Natural killer cell (primary cell): Measurements from ENCODE around the gene SMTNL2. TPM values are rescaled to one million over a fixed set of nuclear protein-coding genes. Genes with fewer than 3 reads are reported as not detected.

Experiments
- ATAC-seq, 3 donors: fragments of 150-1000 bp in 2 of 3; fragments of 200-7000 bp in 1 of 3; cut with Tn5 transposase; 1 replicate in 1 of 3; 2 replicates in 2 of 3; pipeline ENCODE4 v1.10.0; 2021; ENCODE audit warnings: mild to moderate bottlenecking in 2 of 3, moderate library complexity in 2 of 3
- DNase-seq, 2 donors: peaks; one replicate each; pipeline versions ENCODE4 v3.0.0 to v3.0.0-alpha.2; 2013 to 2021; ENCODE audit warnings: mixed read lengths in 1 of 2
- H3K27ac ChIP-seq: one replicate; pipeline ENCODE4 v1.5.1; 2013; ENCODE audit warnings: mild to moderate bottlenecking, low read length
- H3K27me3 ChIP-seq: one replicate; pipeline ENCODE4 v1.6.1; 2013; ENCODE audit warnings: low read length; ENCODE audit not compliant: control insufficient read depth, insufficient read depth
- H3K36me3 ChIP-seq: one replicate; pipeline ENCODE4 v1.6.1; 2013; ENCODE audit warnings: low read length; ENCODE audit not compliant: control insufficient read depth, insufficient read depth
- H3K4me1 ChIP-seq: one replicate; pipeline ENCODE4 v1.6.1; 2013; ENCODE audit warnings: low read length; ENCODE audit not compliant: control insufficient read depth, insufficient read depth
- H3K4me3 ChIP-seq: one replicate; pipeline ENCODE4 v1.5.1; 2013; ENCODE audit warnings: low read length
- H3K9me3 ChIP-seq: one replicate; pipeline ENCODE4 v1.6.1; 2013; ENCODE audit warnings: low read length; ENCODE audit not compliant: control insufficient read depth, insufficient read depth
- H3K27ac Mint-ChIP-seq, 2 donors: one replicate each; pipeline ENCODE4 v1.8.0; 2022; ENCODE audit warnings: mild to moderate bottlenecking in 2 of 2, mixed read lengths in 2 of 2, moderate library complexity in 1 of 2
- H3K27me3 Mint-ChIP-seq, 2 donors: one replicate each; pipeline ENCODE4 v1.8.0; 2022; ENCODE audit warnings: low read depth in 2 of 2, mixed read lengths in 2 of 2
- H3K36me3 Mint-ChIP-seq: one replicate; pipeline ENCODE4 v1.8.0; 2022; ENCODE audit warnings: mixed read lengths
- H3K4me1 Mint-ChIP-seq, 2 donors: one replicate each; pipeline ENCODE4 v1.8.0; 2022; ENCODE audit warnings: mixed read lengths in 2 of 2
- H3K4me3 Mint-ChIP-seq: one replicate; pipeline ENCODE4 v1.8.0; 2022; ENCODE audit warnings: mild to moderate bottlenecking, moderate library complexity, mixed read lengths
- H3K9me3 Mint-ChIP-seq, 2 donors: one replicate each; pipeline ENCODE4 v1.8.0; 2022; ENCODE audit warnings: mixed read lengths in 2 of 2
- WGBS: methylation state at CpG from one replicate; pipeline ENCODE4 v1.1.7; 2013; ENCODE audit warnings: missing lambda C conversion rate; ENCODE audit not compliant: insufficient coverage; 5-methylcytosine and 5-hydroxymethylcytosine counted together
- intact Hi-C: fragments of 100-400 bp; cut with micrococcal nuclease; formaldehyde crosslinking; loops from one replicate; pipeline ENCODE4 v1.14.2; 2022
- total RNA-seq, 4 donors: library from RNA; stranded (reverse); fragments of 120-200 nt in 1 of 4; gene quantifications; one replicate each; pipeline versions ENCODE4 v1.2.3 to v1.2.4, GENCODE V29; 2013 to 2022
- TF ChIP-seq, protein P1 (sequence below): fragments of 200-600 bp; IDR thresholded peaks from one replicate; pipeline ENCODE4 v1.8.0; 2022; ENCODE audit warnings: antibody characterized with exemption

SMTNL2 gene
- total RNA-seq, 3 donors from 2014 or later (not counting 1 experiment from before 2014, with no cell fraction given) = not detected

DNA sequence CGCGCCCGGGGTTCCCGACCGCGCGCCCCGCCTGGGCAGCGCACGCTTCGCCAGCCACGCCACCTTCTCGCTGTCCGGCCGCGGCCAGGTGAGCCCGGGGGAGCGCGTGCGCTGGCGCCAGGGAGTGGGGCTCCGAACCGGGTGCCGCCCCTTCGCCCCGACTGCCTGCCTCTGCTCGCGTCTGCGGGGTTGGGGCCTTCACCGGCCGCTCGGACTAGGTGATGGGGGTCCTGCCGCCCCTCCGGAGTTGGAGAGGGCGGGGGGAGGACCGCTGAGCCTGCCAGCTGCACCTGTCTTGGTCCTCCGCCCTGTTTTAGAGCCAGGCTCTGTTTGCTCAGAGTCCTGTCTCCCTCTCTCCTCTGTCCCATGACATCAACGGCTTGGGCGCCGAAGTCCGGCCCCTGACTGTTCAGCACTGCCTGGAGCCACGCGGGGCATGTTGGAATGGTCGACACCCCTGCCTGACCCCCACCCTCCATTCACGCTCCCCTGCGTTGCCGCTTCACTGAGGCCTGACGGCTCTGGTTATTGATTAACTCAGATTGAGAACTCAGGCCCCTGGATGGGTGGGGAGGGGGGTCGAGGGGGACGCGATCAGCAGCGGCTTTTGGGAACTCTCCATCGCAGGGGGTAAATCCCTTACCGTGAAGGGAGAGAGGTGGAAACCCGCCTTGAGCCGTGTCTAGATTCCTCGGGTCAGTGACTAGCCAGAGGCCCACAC, 748 bp downstream of the SMTNL2 start:
- no peaks in the 10 kb centered on the region for H3K9me3 ChIP-seq
- H3K4me1 ChIP-seq = peaks cover 5% of the 10 kb centered on the region
- H3K27ac ChIP-seq = no peak overlapping the region
- no peak overlapping the region for H3K27ac Mint-ChIP-seq
- 35% methylated on average over 56 of the region's 57 CpGs for WGBS
- peak overlapping the region; percentile 49 for H3K4me3 Mint-ChIP-seq
- H3K27me3 Mint-ChIP-seq = peaks cover 26 to 35% of the 10 kb centered on the region in 2 donors
- TF ChIP-seq, protein P1, sequence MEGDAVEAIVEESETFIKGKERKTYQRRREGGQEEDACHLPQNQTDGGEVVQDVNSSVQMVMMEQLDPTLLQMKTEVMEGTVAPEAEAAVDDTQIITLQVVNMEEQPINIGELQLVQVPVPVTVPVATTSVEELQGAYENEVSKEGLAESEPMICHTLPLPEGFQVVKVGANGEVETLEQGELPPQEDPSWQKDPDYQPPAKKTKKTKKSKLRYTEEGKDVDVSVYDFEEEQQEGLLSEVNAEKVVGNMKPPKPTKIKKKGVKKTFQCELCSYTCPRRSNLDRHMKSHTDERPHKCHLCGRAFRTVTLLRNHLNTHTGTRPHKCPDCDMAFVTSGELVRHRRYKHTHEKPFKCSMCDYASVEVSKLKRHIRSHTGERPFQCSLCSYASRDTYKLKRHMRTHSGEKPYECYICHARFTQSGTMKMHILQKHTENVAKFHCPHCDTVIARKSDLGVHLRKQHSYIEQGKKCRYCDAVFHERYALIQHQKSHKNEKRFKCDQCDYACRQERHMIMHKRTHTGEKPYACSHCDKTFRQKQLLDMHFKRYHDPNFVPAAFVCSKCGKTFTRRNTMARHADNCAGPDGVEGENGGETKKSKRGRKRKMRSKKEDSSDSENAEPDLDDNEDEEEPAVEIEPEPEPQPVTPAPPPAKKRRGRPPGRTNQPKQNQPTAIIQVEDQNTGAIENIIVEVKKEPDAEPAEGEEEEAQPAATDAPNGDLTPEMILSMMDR = no peak
- no peak for ATAC-seq
- DNase-seq = no peak
- H3K27me3 ChIP-seq = peaks cover 9% of the 10 kb centered on the region
- no peak overlapping the region for H3K4me3 ChIP-seq
- peaks cover 0 to 4% of the 10 kb centered on the region in 2 donors for H3K4me1 Mint-ChIP-seq
- intact Hi-C loops = no loop called here
- no peaks in the 10 kb centered on the region for H3K36me3 ChIP-seq
- no peaks in the 10 kb centered on the region for H3K9me3 Mint-ChIP-seq
- no peaks in the 10 kb centered on the region for H3K36me3 Mint-ChIP-seq

DNA sequence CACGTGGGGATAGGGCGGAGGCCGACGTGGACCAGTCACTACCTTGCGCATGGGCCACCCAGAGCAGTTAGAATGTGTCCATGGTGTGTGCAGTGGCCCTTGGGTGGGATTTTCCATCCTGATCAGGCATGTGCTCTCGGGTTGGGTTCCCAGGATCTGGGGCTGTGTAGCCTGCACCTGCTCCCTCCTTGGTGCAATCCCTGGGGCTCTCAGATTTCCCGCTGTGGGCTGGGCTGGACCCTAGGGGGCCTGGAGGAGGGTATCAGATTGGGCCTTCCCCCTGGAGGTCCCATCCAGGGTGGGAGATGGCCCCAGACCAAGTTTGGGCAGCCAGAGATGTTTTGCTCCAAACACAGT, 1.3 kb downstream of the SMTNL2 start:
- intact Hi-C loops = no loop called here
- peaks cover 0 to 4% of the 10 kb centered on the region in 2 donors for H3K4me1 Mint-ChIP-seq
- peaks cover 5% of the 10 kb centered on the region for H3K4me1 ChIP-seq
- TF ChIP-seq, protein P1 = no peak
- no peak overlapping the region for H3K4me3 Mint-ChIP-seq
- H3K27ac ChIP-seq = no peak overlapping the region
- no peaks in the 10 kb centered on the region for H3K9me3 ChIP-seq
- peaks cover 26 to 40% of the 10 kb centered on the region in 2 donors for H3K27me3 Mint-ChIP-seq
- H3K36me3 Mint-ChIP-seq = no peaks in the 10 kb centered on the region
- H3K4me3 ChIP-seq = no peak overlapping the region
- peaks cover 9% of the 10 kb centered on the region for H3K27me3 ChIP-seq
- 89% methylated on average over 7 of the region's 7 CpGs for WGBS
- ATAC-seq (no peak), DNase-seq (no peak)
- H3K27ac Mint-ChIP-seq = no peak overlapping the region
- H3K9me3 Mint-ChIP-seq = no peaks in the 10 kb centered on the region
- H3K36me3 ChIP-seq = no peaks in the 10 kb centered on the region

DNA sequence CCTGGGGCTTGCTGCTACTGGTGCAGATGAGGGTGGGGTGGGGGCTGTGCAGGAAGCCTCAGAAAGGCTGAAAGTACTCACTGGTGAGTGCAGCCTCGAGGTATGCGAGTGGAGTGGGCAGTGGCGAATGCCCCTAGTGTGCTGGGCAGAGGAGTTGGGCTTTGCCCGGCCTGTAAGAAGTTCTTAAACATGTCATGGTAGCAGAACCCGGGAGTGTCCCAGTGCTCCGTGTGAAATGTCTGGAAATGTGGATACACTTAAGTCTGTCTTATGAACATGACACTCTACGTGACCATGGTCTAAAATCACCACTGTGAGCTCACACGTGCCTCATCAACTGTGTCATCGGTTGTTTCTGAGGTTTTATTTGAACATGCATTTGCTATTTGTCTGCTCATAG, 1.7 kb downstream of the SMTNL2 start:
- no peaks in the 10 kb centered on the region for H3K36me3 ChIP-seq
- H3K4me3 Mint-ChIP-seq = no peak overlapping the region
- peaks cover 26 to 40% of the 10 kb centered on the region in 2 donors for H3K27me3 Mint-ChIP-seq
- no peak overlapping the region for H3K4me3 ChIP-seq
- no peaks in the 10 kb centered on the region for H3K9me3 Mint-ChIP-seq
- DNase-seq = no peak
- ATAC-seq = no peak
- intact Hi-C loops = no loop called here
- H3K27ac ChIP-seq = no peak overlapping the region
- H3K27ac Mint-ChIP-seq = no peak overlapping the region
- H3K4me1 Mint-ChIP-seq = peaks cover 0 to 4% of the 10 kb centered on the region in 2 donors
- no peaks in the 10 kb centered on the region for H3K9me3 ChIP-seq
- 90% methylated on average over 9 of the region's 9 CpGs for WGBS
- no peaks in the 10 kb centered on the region for H3K36me3 Mint-ChIP-seq
- peaks cover 5% of the 10 kb centered on the region for H3K4me1 ChIP-seq
- H3K27me3 ChIP-seq = peaks cover 9% of the 10 kb centered on the region
- TF ChIP-seq, protein P1 = no peak

DNA sequence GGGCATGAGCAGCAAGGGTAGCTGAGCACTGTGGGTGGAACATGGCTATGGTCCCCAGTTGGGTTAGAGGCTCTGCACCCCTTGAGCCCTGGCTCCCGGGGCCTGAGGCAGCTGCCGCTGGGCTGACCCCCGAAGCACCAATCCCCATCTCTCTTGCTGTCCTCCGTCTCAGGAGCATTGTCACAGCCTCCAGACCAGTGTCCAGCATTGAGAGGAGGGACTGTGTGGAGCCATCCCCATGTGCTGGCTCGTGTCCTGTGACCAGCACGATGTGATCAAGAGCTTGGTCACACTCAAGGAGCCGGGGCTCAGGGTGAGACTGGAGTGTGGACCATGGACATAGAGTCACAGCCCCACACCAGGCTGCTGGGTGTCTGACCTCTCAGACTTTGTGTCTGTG, 2.9 kb downstream of the SMTNL2 start:
- H3K36me3 Mint-ChIP-seq = no peaks in the 10 kb centered on the region
- intact Hi-C loops = no loop called here
- H3K9me3 Mint-ChIP-seq = no peaks in the 10 kb centered on the region

More for the DNA sequence above, 2.9 kb downstream of the SMTNL2 start:
- H3K4me1 ChIP-seq = peaks cover 5% of the 10 kb centered on the region
- Mint-ChIP-seq H3K4me3 (no peak overlapping the region), H3K27ac (no peak overlapping the region), H3K27me3 (peaks cover 26 to 31% of the 10 kb centered on the region in 2 donors), H3K4me1 (peaks cover 0 to 4% of the 10 kb centered on the region in 2 donors)
- peaks cover 9% of the 10 kb centered on the region for H3K27me3 ChIP-seq
- H3K36me3 ChIP-seq = no peaks in the 10 kb centered on the region
- no peak for ATAC-seq
- DNase-seq = no peak
- no peak overlapping the region for H3K4me3 ChIP-seq
- H3K27ac ChIP-seq = no peak overlapping the region
- no peaks in the 10 kb centered on the region for H3K9me3 ChIP-seq
- TF ChIP-seq, protein P1 = no peak
- 88% methylated on average over 7 of the region's 7 CpGs for WGBS
